ENCODE data around the gene MYL3.

DNA sequence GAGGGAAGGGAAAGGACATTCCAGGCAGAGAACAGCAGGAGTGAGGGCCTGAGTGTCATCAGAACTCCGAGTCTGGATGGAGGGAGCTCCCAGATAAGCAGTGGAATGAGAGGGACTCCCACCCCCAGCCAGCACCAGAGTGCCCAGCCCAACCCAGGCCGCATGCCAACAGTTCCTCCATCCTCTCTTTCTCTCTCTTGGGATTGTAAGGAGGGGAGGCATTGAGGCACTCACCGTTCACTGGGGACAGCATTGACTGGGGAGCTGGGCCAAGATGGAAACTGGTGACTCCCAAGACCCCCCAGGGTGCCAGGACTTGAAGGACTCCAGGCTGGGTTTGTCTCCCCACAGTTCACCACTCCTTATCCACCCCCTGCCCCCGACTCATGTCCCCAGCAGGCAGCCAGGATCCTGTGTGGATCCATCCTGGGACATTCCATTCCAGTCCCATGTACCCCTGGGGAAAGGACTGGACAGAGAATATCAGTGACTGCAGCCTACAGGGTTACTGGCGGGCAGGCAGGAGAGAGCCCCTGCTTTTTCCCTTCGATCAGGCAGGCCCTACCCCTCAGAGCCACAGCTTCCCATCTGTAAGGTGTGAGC, 30.0 kb upstream of the MYL3 start:
- no peak for TF ChIP-seq EP300 (IDR thresholded peaks at IDR 0.05; ENCODE audit: low read depth)
- no peak for TF ChIP-seq POLR2AphosphoS5 (IDR thresholded peaks at IDR 0.05)
- TF ChIP-seq, protein P1, sequence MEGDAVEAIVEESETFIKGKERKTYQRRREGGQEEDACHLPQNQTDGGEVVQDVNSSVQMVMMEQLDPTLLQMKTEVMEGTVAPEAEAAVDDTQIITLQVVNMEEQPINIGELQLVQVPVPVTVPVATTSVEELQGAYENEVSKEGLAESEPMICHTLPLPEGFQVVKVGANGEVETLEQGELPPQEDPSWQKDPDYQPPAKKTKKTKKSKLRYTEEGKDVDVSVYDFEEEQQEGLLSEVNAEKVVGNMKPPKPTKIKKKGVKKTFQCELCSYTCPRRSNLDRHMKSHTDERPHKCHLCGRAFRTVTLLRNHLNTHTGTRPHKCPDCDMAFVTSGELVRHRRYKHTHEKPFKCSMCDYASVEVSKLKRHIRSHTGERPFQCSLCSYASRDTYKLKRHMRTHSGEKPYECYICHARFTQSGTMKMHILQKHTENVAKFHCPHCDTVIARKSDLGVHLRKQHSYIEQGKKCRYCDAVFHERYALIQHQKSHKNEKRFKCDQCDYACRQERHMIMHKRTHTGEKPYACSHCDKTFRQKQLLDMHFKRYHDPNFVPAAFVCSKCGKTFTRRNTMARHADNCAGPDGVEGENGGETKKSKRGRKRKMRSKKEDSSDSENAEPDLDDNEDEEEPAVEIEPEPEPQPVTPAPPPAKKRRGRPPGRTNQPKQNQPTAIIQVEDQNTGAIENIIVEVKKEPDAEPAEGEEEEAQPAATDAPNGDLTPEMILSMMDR (IDR thresholded peaks at IDR 0.05): no peak
- TF ChIP-seq POLR2A (IDR thresholded peaks at IDR 0.05): no peak
